HG02840 (cell line): ENCODE results near the gene LRMDA.

Experiments used
- ATAC-seq: cut with Tn5 transposase; IDR thresholded peaks from one replicate; pipeline ENCODE4 v1.9.1; 2021; ENCODE audit warnings: mild to moderate bottlenecking, moderate library complexity, moderate number of reproducible peaks; ENCODE audit not compliant: unreplicated experiment, low FRiP score

LRMDA gene

GRCh38 chr10:76242956-76243355, 811.5 kb downstream of the LRMDA start:
- ATAC-seq, result no peak

DNA sequence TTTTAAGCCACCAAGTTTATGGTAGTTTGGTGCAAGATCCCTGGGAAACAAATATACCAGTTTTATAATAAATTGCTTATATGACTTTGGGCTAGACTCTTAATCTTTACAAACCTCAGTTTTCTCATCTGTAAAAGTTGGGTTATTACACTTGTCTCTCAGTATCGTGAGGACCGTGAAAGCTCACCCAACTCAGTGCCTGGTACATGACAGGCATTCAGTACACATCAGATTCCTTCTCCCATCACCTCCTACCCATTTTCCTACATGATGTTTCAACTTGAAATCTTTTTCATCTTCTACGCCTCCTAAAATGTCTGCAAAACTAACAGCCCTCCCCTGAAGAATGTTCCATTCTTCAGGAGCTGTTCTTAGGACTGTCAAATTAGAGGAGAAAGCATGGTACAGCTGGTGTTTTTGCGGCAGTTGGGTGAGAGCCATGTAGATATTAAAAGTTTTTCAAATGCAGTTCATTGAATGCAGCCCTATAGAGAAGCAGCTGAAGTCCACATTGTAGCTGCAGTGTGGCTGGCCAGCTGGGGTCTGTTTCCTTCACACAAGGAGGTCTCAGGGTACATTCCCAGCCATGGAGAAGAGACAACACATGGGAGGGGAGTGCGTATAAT, 812.8 kb downstream of the LRMDA start:
- no peak for ATAC-seq

DNA sequence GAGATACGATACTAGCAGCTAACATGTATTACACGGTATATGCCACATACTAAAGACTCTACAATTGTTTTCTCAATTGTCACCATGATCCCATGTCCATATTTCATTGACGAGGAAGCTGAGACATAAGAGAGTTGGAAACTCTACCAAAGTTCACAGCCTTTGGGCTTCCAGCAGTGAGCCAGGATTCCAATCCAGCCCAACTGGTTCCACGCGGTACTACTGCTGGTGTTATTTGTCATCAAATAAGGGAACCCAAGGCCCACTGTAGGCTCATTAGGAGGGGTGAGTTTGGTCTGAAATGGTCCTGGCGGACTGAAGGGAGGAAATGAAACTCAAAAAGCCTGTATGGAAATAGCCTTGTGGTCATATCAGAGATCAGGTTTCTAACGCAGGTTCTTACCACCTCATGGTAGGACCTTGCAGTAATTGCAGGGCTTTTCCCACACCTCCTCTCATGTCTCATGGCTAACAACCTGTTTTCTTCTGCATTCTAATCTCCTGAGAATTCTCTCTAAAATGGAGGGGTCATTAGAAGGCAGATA, 814.6 kb downstream of the LRMDA start:
- no peak for ATAC-seq

DNA sequence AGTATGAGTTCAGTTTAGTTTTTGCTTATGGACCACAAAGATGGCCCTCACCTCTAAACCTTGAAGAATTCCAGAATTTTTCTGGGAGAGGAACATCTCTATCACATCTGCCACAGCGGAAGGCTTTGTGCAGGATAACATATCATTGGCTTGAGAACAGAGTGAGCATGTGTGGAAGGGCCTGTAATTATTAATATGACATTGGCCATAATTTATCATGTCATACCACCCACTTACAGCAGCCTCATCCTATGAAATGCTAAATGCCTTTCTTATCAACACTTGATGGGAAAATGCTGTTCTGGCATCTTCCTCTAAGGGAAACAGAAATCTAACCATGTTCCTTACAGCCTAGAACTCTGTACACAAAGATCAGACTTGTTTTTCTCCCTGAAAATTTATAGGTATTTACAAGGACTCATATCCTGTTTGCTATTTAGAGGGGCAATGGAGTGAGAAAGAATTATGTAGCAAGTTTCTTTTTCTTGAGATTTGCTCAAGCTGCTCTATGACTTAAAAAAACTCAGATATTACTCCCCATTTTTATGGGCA, 817.3 kb downstream of the LRMDA start:
- ATAC-seq, result no peak

DNA sequence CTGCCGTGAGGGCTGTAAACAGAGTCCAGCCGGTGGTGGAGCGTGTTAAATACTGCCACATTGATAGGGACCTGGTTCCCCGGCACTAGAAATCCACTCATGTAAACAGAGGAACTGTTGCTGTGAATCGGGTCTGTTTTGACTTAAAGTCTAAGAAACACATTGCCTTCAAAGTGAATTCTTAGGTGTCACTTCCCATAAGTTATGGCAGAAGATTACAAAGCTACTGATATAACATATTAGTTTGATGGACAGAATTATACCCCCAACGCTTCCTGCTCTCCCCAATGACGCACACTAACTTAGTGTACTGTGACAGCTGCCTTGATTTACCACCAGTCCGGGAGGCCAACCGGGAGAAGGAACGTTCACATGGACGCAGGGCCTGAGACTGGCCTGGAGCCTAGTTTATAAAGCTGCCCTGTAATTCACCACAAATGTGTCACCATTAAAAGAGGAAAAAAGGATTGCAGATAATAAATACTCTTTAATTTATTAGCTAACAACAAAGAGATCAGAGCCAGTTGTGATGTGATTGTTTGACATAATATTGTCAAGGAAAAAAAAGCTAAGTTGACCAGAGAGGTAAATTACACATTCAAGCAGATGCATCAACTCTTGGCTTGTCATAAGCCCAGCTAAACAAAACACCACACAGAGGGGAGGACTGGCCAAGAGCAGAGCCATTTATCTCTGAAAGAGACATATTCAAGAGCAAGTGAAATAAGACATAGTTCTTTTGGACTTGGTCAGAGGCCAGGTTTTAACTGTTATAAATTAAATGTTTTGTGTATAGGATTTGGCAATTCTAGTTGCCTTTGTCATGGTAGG, 820.6 kb downstream of the LRMDA start:
- ATAC-seq, result no peak

GRCh38 chr10:76252733-76253132, 821.3 kb downstream of the LRMDA start:
- ATAC-seq, result no peak

- no peak for ATAC-seq
Observed at GRCh38 chr10:76255241-76255640, 823.8 kb downstream of the LRMDA start.

GRCh38 chr10:76257816-76258215, 826.4 kb downstream of the LRMDA start:
- ATAC-seq, result no peak

GRCh38 chr10:76265441-76266113, 834.2 kb downstream of the LRMDA start:
- no peak for ATAC-seq

DNA sequence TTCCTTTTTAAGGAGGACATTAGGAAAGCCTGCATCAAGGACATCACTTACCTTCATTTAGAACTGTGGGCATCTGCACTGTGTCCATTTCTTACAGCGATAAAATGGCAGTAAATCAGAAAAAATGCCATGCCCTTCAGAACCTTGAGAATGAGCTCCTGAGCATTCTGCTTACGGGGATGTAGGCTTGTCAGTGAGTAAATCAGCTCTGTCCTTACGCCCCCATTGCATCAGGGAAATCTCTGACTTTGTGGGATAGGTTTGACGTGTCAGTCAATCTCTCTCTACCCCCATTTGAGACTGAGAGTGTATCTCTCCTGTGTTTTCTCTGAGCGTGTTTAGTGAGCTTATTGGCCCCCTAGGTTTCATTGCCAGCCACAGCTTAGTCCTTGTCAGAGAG, 837.1 kb downstream of the LRMDA start:
- ATAC-seq, result no peak

DNA sequence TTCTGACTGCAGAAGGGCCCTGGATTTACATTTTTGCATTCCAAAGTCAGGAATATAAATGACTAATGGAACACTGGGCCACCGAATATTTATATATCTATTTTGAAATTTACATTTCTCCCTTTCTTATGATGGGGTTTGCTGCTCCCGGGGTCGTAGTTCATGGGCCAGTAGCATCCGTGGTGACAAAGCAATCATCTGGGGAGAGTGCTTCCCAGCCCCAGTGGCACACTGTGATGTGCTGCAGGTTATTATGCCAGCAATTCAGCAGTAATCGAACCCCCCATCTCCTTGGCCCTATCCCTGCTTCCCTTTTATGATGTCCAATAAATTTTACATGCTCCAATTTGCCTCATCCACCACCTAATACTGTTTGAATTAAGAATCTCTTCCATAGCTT, 837.5 kb downstream of the LRMDA start:
- ATAC-seq, result no peak

DNA sequence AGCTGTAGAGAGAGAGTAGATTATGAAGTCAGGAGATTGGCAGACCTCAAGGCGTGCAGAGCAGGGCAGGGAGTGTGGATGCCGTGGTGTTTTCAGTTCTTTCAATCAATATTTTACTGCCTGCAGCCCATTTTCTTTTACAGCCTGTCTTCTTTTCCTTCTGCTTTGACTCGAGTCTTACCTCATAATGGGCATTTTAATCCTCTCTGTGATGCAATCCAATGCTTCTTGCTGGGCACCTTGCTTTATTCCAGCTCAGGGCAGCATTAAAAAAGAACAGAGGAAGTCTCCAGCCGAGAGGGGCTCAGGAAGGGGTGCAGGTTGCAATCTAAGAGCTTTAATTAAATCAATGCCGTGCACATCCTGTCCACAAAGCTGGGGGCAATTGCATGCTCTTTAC, 839.0 kb downstream of the LRMDA start:
- ATAC-seq, result no peak

DNA sequence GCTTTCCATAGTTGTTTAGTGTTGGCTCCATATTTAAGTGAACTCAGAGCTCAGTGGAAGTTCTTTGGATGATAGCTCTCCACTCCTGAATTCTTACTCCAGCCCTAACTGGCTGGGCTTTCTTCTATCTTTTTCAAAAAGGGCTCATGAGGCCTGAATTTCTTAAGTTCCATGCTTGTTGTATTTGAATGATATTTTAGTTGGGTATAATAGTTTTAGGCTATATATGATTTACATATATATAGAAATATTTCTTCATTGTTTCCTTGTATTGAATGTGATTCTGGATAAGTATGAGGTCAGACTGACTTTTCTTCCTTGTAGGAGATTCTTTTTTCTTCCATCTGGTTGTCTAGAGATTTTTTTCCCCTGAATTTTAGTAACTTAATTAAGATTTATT, 843.5 kb downstream of the LRMDA start:
- ATAC-seq, result no peak

DNA sequence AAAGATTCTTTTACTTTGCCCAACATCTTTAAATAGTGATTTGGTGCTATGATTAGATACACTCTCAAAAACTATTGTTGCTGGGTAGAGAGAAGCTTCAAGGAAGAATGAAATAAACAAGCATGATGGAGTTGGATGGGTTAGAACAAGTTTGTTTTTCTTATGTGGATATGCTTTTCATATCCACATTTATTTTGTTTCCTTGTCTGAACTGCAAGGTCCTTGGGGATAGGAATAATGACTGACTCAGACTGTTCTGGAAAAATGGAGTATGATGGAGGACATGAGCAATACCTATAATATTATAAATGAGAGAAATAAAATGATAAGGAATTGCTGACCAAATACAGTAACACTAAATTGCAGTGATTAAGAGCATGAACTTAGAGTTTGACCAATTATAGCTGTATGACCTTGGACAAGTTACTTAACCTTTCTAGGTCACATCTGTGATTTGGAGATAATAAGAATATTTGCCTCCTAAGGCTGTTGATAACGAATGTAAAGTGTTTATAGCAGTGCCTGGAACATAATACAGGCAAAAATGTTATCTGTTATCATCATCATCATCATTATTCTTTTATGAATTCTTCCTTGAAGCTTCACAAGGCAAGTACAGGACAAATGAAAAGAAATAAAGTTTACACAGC, 847.5 kb downstream of the LRMDA start:
- no peak for ATAC-seq

DNA sequence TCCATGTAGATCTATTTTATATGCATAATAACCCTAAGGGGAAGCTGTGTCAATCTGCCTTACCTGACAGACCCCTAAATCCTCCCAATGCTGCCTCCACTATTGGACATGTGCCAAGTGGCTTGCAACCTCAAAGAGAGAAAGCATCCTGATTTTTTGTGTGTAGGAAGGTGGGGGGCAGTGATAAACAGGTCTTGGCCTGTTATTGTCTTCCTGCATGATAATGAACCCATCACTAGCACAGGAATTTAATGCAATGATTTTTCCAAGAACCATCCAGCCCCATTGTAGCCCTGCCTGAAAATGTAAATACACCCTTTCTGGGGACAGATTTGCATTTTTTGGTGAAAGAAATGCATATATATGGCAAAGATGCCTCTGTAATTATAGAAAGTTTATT, 850.2 kb downstream of the LRMDA start:
- ATAC-seq, result no peak

DNA sequence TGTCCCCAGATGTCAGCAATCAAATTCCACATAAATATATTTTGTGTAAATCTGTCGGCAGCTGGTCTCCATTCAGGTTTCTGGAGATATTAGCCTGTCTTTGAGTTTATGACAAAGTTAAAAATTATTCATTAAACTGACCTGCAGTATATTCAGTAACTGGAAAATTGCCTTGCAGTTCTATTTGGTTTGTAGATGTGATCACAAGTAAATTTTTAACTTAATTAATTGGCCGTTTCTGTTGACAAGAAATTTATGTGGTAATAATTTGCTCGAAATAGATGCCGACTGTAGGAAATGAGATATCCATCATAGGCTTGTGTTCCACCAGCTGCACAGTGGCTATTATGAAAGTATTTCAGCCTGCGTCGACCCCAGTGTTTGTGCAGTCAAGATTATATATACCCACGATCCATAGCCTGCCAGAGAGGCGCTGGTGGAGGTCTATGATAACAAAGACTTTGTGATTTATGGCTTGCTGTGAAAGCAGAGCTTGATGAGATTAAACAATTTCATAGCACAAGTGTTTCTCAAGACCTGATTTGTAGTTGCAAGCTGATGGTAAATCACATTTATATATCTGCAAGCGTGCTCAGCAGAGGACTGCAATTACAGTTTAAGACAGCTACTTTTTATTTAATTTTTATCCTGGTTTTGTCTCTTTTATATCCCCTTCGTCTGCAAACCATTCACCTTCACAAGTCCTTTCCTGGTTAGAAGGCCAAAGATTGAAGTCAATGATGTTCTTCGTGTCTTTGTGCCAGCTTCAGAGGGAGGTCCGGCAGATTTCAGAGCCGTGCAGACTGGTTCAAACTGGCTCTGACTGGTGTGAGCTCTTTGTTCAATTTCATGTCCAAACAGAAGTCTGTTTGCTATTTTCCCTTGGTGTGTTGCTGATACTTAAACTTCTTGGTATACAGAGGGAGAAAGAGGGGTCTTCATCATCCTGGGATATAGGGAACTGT, 850.9 kb downstream of the LRMDA start:
- ATAC-seq, result no peak

GRCh38 chr10:76284351-76284750, 852.9 kb downstream of the LRMDA start:
- no peak for ATAC-seq

DNA sequence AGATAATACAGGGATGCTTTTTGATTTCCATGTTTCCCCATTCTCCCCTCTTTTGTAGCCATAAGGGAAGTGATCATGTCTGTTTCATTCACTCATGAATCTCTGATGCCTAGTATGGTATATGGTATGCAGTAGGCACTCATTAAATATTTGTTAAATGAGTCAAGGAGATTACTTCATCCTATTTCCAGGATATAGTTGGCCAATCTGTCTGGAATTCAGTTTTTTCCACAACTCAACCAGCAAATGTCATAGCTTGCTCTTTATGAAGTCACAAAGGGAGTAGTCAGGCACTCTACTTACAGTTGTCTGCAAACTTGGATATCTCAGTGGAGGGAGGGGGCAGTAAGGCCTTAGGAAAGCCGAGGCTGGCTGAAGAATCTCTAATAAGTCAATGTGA, 853.6 kb downstream of the LRMDA start:
- ATAC-seq, result no peak

DNA sequence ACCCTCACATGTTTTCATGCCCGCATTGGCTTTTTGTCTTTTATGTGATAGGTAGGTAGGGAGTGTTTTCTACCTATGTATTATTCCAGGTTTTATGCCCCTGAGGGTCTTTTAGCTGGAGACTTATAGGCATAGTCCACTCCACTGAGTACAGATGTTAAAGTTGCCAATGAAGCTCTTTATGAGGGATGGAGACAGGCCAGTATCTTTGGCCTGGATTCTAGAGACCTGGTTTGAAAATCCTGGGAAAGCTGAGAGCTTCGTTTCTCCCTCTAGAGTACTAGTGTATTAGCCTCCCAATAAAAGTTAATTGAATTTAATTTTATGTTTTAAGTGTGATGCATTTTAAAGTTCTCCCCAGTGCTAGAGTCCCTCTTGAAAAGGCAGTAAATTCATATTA, 854.1 kb downstream of the LRMDA start:
- ATAC-seq, result no peak
